Lung (tissue), 12 donors: ENCODE measurements around the gene SCARF1. TPM values are rescaled to one million over a fixed set of nuclear protein-coding genes. Genes with fewer than 3 reads are reported as not detected.

Experiments
- ATAC-seq: fragments of 200-7000 bp; cut with Tn5 transposase; one replicate; pipeline ENCODE4 v1.9.1; 2020; ENCODE audit warnings: moderate number of reproducible peaks; ENCODE audit not compliant: insufficient read depth, low FRiP score
- DNase-seq, 3 donors: peaks; one replicate each; pipeline ENCODE4 v3.0.0-alpha.2; 2013 to 2017
- H3K27ac ChIP-seq, 2 donors: one replicate each; pipeline ENCODE4 v1.5.1; 2013; ENCODE audit warnings: mild to moderate bottlenecking in 2 of 2, moderate library complexity in 2 of 2, control low read depth in 1 of 2, inconsistent platforms in 1 of 2, low read depth in 1 of 2, low read length in 1 of 2
- H3K27me3 ChIP-seq, 3 donors: one replicate each; pipeline ENCODE4 v1.5.1; 2013; ENCODE audit warnings: low read length in 2 of 3; ENCODE audit not compliant: control insufficient read depth in 3 of 3, insufficient read depth in 3 of 3
- H3K36me3 ChIP-seq, 4 donors: one replicate each; pipeline ENCODE4 v1.5.1; 2013; ENCODE audit warnings: low read length in 4 of 4, mild to moderate bottlenecking in 1 of 4, moderate library complexity in 1 of 4; ENCODE audit not compliant: control insufficient read depth in 4 of 4, insufficient read depth in 4 of 4
- H3K4me1 ChIP-seq, 5 donors: one replicate each; pipeline ENCODE4 v1.5.1; 2013; ENCODE audit warnings: low read length in 5 of 5, mild to moderate bottlenecking in 2 of 5, moderate library complexity in 1 of 5; ENCODE audit not compliant: control insufficient read depth in 5 of 5, insufficient read depth in 5 of 5
- H3K4me3 ChIP-seq: one replicate; pipeline ENCODE4 v1.5.1; 2013; ENCODE audit warnings: mild to moderate bottlenecking, control low read depth, moderate library complexity
- H3K9ac ChIP-seq, 2 donors: one replicate each; pipeline ENCODE4 v1.5.1; 2013; ENCODE audit warnings: low read length in 2 of 2, control low read depth in 1 of 2; ENCODE audit not compliant: insufficient read depth in 1 of 2
- H3K9me3 ChIP-seq, 4 donors: one replicate each; pipeline ENCODE4 v1.5.1; 2013; ENCODE audit warnings: low read length in 3 of 4, mild to moderate bottlenecking in 1 of 4, moderate library complexity in 1 of 4; ENCODE audit not compliant: control insufficient read depth in 4 of 4, insufficient read depth in 3 of 4
- CTCF ChIP-seq: IDR thresholded peaks from 2 replicates; pipeline ENCODE4 v1.5.1; 2012; ENCODE audit warnings: mild to moderate bottlenecking; ENCODE audit errors: control extremely low read depth, extremely low read depth
- WGBS, 2 donors: extraction: QIAGEN DNeasy Blood & Tissue Kit; methylation state at CpG; one replicate each; pipeline ENCODE4 v1.1.7; 2013; 5-methylcytosine and 5-hydroxymethylcytosine counted together
- polyA plus RNA-seq, 2 donors: library from polyadenylated mRNA; stranded (reverse); fragments of 200-250 nt; gene quantifications; one replicate each; pipeline ENCODE4 v1.2.1, GENCODE V29; 2013
- total RNA-seq, 2 donors: library from RNA; depleted of rRNA in 1 of 2; stranded (reverse); fragments of >200 nt in 1 of 2; gene quantifications; one replicate each; pipeline ENCODE4 v1.2.1, GENCODE V29; 2014 to 2021
- donor health status: control.
- donor health status: control.
- donor health status: Bipolar disorder and iron deficiency.
- donor health status: healthy.
- donor health status: DM: yes; HTN: yes; CAD: no.

The SCARF1 gene
- total and polyA plus RNA-seq, 4 donors, result 17.1 to 39.7 (median 29.4) TPM

DNA sequence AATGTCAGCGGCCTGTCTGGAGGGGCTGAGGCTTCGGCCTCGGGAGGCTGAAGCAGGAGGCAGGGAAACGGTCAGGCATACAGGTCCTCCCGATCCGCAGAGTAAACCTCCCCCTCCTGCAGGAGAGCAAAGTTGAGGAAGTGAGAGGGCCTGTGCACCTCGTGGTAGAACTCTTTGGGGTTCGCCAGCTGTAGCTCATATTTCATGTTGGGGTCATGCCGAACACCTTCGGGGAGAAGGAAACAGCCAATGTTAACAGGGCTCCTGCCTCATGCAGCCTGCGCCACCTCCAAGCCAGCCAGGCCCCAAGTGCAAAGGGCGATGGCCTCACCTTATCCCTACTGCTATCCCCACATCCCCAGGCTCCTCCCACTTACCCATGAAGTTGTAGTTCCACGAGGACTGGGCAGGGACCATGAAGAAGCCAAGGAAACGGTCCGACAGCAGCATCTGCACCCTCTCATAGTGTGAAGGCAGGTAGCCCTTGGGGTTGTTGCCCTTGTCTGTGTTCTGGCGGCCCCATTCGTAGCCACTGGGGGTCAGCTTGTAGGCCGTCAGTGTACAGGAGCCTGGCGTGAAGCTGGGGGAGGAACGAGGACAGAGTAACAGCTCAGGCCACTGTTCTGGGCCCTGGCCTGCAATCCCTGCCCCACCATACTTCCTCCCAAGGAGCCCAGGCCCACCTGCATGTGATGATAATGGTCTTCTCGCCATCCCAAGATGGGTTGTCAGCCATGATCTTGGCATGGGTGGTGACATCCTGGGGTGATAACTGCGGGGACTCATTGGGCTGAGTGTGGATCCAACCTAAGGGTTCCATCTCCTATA, 5.4 kb upstream of the SCARF1 start:
- no peak overlapping the region for H3K4me3 ChIP-seq
- no peaks in the 10 kb centered on the region for H3K9me3 ChIP-seq
- H3K27me3 ChIP-seq, result no peaks in the 10 kb centered on the region
- H3K27ac ChIP-seq, result peak overlapping the region; percentile 35 to 99
- WGBS, 2 donors, result 77 to 79% methylated on average over 22 of the region's 22 CpGs
- no peak for TF ChIP-seq CTCF
- peaks cover 3 to 20% (median 15%) of the 10 kb centered on the region in 5 donors for H3K4me1 ChIP-seq
- ATAC-seq (no peak), DNase-seq (no peak)
- H3K36me3 ChIP-seq, result peaks cover 33 to 51% (median 47%) of the 10 kb centered on the region in 4 donors
- H3K9ac ChIP-seq, result no peak overlapping the region

DNA sequence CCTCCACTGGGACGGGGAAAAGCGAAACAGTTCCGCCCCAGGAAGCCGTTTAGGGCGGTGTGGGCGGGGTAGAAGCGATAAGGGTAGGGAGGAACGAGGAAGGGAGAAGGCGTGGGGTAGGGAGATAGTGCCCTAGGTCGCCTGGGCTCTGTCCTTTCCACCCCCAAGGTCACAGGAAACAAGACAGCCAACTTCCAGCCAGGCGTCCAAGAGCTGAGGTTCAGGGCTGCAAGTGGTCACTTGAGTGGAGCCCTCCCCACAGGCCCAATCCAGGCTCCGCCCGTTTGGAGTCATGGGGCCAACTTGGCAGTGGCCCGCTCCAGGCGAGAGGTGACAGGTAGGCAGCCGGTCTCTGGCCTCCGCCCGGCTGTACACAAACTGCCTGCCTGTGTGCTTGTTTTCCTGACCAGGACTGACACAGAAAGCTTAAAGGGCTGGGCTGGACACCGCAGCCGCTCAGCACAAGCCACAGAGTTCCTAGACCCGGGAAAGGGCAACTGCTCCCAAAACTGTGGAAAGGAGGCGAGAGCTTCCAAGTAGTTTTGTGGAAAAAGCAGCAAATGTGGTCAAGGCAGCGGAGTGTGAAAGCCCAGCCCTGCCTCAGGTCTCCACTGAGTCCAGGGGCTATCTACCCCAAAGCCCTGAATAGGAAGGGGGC, 4.4 kb upstream of the SCARF1 start, which contains the start of gene RILP:
RILP (minus strand) TSS at position 23 of the 658 bp plus-strand sequence. CDS start 62 bp downstream, outside the sequence.
- H3K27ac ChIP-seq, result peak within 1 kb of the TSS; percentile 98 to 99
- peaks cover 27 to 45% (median 42%) of the 10 kb centered on the region in 4 donors for H3K36me3 ChIP-seq
- 20 to 32% methylated on average over 22 to 23 of the region's 23 CpGs for WGBS, 2 donors
- H3K4me3 ChIP-seq, result peak within 1 kb of the TSS; percentile 56
- H3K9ac ChIP-seq, result peak within 1 kb of the TSS in 1 of 2 donors; percentile 32
- H3K9me3 ChIP-seq, result no peaks in the 10 kb centered on the region
- H3K4me1 ChIP-seq, result peaks cover 3 to 24% (median 20%) of the 10 kb centered on the region in 5 donors
- DNase-seq (peak; percentile 34 to 38 (median 36)), ATAC-seq (peak; percentile 53)
- no peaks in the 10 kb centered on the region for H3K27me3 ChIP-seq
- no peak for TF ChIP-seq CTCF

DNA sequence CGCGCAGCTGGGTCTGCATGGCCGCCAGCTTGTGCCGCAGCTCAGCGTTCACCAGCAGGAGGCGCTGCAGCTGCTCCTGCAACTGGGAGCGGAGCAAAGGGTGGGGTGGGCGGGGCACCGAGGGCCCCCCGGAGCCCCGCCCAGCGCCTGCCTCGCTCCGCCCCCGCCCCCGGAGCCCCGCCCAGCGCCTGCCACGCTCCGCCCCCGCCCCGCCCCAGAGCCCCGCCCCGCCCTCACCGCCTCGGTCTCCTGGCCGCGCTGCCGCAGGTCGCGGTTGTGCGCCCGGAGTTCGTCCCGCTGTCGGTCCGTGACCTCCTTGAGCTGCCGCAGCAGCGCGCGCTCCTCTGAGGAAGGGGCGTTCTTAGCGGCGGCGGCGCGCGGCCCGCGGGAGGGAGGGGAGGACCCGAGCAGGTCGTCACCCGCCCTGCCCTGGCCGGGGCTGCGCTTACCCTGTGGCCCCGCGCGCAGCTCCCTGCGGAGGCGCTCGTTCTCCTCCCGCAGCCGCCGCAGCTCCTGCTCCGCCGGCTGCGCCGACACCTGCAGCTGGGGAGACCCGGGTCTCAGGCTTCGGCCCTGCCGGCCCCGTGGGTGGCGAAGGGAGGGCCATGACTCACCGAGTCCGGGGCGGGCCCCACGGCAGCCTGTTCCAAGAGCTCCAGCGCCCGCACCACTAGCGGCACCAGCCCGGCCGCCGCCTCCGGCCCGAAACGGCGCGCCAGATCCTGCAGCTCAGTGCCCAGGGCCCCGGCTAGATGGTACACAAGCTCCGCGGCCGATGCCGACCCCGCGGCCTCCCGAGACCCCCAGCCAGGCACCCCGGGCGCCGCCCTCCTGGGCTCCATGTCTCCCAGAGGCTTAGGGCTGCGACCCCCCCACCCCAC, 3.7 kb upstream of the SCARF1 start:
- Histone ChIP-seq H3K27me3 (no peaks in the 10 kb centered on the region), H3K4me3 (peak overlapping the region; percentile 56), H3K9me3 (no peaks in the 10 kb centered on the region), H3K9ac (no peak overlapping the region), H3K36me3 (peaks cover 22 to 39% (median 38%) of the 10 kb centered on the region in 4 donors), H3K27ac (peak overlapping the region; percentile 98 to 99), H3K4me1 (peaks cover 3 to 32% (median 20%) of the 10 kb centered on the region in 5 donors)
- 0% methylated on average over 61 to 100 of the region's 100 CpGs for WGBS, 2 donors
- TF ChIP-seq CTCF, result peak; percentile 98
- DNase-seq (peak; percentile 93 to 97 (median 96)), ATAC-seq (peak; percentile 76)
